GM12874 (cell line): ENCODE results near the gene IFNL2.
"Not testable (repeated sequence)": the region's sequence is repeated elsewhere in the genome, so short reads cannot be mapped to it uniquely, and the experiment has no call there.

Source experiments
- CTCF ChIP-seq: IDR thresholded peaks from 2 replicates; pipeline ENCODE4 v1.5.1; 2011; ENCODE audit warnings: low read depth, mild to moderate bottlenecking, control low read depth, low read length, moderate library complexity; ENCODE audit not compliant: insufficient read depth

The IFNL2 gene

GRCh38 chr19:39268085-39268484 is at the start of gene IFNL2:
Gene IFNL2 (plus strand): TSS chr19:39268396. CDS start chr19:39268569, 173 bp downstream.
- not testable (repeated sequence) for TF ChIP-seq CTCF

DNA sequence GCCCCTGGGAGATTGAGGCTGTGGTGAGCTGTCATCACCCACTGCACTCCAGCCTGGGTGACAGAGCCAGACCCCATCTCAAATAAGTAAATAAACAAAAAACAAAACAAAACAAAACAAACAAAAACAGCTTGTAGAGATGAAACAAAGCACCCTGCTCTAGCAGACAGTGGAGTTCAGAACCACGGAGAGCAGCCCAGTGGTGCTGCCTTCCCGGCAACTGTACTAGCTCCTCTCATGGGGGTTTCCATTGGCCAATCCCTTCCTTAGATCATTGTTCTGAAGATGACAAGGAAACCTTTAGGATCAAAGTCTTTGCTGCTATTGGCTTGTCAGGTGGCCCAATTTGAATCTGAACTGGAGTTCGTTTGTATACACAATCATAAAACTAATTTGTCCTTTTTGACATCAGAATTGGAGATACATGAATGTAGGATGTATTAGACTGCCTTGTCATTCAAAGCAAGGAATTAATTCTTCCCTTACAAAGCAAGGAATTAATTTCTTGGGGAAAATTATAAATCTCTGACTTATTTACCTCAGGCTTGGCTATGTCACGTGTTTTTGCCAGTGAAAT is 44.4 kb upstream of the IFNL2 start:
- no peak for TF ChIP-seq CTCF

- no peak for TF ChIP-seq CTCF
Observed at GRCh38 chr19:39224910-39225309, 43.3 kb upstream of the IFNL2 start.

DNA sequence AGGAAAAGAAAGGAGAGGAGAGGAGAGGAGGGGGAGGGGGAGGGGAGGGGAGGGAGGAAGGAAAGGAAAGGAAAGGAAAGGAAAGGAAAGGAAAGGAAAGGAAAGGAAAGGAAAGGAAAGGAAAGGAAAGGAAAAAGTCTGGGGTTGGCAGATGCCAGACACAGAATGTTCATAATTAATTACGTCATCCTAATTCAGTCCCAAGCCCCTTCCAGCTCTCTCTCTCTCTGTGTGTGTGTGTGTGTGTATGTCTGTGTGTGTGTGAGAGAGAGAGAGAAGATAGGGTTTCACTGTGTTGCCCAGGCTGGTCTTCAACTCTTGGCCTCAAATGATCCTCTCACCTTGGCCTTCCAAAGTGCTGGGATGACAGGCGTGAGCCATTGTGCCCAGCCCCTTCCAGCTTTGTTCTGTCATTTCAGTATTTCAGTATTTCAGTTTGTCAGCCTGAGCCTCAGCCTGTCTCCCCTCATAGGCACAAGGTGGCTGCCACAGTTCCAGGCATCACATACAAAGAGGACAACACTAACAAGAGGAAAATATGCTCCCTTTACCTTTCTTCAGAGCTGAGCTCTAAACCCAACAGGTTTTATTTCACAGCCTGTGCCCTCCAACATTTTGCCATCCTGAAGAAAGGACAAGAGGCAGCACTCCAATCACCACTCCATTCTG is 38.0 kb upstream of the IFNL2 start:
- TF ChIP-seq CTCF: no peak

DNA sequence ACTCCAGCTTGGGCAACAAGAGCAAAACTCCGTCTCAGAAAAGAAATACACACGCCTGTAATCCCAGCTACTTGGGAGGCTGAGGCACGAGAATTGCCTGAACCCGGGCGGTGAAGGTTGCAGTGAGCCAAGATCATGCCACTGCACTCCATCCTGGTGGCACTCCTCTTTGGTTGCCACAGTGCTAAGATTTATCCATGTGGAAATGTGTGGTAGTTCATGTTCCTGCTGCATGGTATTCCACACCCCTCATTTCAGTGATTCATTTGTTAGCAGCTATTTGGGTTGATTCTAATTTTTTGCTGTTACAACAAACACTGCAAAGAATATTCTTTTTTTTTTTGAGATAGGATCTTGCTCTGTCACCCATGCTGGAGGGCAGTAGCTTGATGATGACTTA is 35.5 kb upstream of the IFNL2 start:
- TF ChIP-seq CTCF: no peak

DNA sequence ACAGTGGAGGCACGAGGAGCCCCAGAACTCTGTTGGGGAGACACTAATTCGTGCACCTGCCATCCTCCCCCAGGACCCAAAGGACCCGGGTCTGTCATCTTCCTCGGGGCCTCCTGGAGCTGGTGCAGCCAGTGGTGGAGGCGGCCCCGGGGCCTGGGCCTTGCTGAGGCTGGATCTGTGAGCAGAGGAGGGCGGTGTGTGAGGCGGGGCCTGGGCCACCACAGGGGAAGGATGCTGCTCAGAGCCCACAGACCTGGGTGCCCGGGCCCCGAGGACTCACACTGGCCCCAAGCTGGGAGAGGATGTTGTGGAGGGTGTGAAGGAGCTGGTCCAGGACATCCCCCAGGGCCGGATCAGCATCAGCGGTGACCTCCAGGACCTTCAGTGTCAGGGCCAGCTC is 31.7 kb upstream of the IFNL2 start:
- no peak for TF ChIP-seq CTCF

GRCh38 chr19:39237200-39238184 is 30.7 kb upstream of the IFNL2 start:
- no peak for TF ChIP-seq CTCF
